ENCODE results near the gene EXOSC2.

Gene EXOSC2

GRCh38 chr9:130660326-130660682 lies 33.3 kb upstream of the EXOSC2 start:
- TF ChIP-seq CTCF (IDR thresholded peaks at IDR 0.05; ENCODE audit: borderline replicate concordance, insufficient read depth, low read depth, low read length) = no peak
- no peak overlapping the region for H3K4me3 ChIP-seq (ENCODE audit: low read depth, low read length)

- TF ChIP-seq CTCF (IDR thresholded peaks at IDR 0.05; ENCODE audit: borderline replicate concordance, insufficient read depth, low read depth, low read length) = no peak
- peak overlapping the region; percentile 10 for H3K4me3 ChIP-seq (ENCODE audit: low read depth, low read length)
These were observed 32.7 kb upstream of the EXOSC2 start for GRCh38 chr9:130660683-130661450.

GRCh38 chr9:130661451-130662098 lies 32.0 kb upstream of the EXOSC2 start:
- H3K4me3 ChIP-seq (ENCODE audit: low read depth, low read length) = no peak overlapping the region
- no peak for TF ChIP-seq CTCF (IDR thresholded peaks at IDR 0.05; ENCODE audit: borderline replicate concordance, insufficient read depth, low read depth, low read length)

- TF ChIP-seq CTCF (IDR thresholded peaks at IDR 0.05; ENCODE audit: borderline replicate concordance, insufficient read depth, low read depth, low read length) = no peak
- no peak overlapping the region for H3K4me3 ChIP-seq (ENCODE audit: low read depth, low read length)
These were observed 31.2 kb upstream of the EXOSC2 start for GRCh38 chr9:130662099-130662969.

- TF ChIP-seq CTCF (IDR thresholded peaks at IDR 0.05; ENCODE audit: borderline replicate concordance, insufficient read depth, low read depth, low read length) = no peak
- H3K4me3 ChIP-seq (ENCODE audit: low read depth, low read length) = no peak overlapping the region
These were observed 30.7 kb upstream of the EXOSC2 start for GRCh38 chr9:130662970-130663257.

GRCh38 chr9:130663258-130663976 lies 30.2 kb upstream of the EXOSC2 start:
- TF ChIP-seq CTCF (IDR thresholded peaks at IDR 0.05; ENCODE audit: borderline replicate concordance, insufficient read depth, low read depth, low read length) = no peak
- H3K4me3 ChIP-seq (ENCODE audit: low read depth, low read length) = no peak overlapping the region
